OCI-LY7 (cell line): ENCODE measurements around the gene CELF1.

Source experiments
- CTCF ChIP-seq: fragments of 200-600 bp; sonication (generic); conservative IDR thresholded peaks from 2 replicates; pipeline ENCODE4 v1.5.1; 2014; ENCODE audit warnings: mild to moderate bottlenecking, antibody characterized with exemption, low read length, moderate library complexity, mixed read lengths
- EZH2phosphoT487 ChIP-seq: fragments of 200-600 bp; sonication (generic); IDR thresholded peaks from 2 replicates; pipeline ENCODE4 v1.6.1; 2018; ENCODE audit warnings: low read depth, borderline replicate concordance, mild to moderate bottlenecking, mixed run types, antibody characterized with exemption, low read length, moderate library complexity, mixed read lengths

GRCh38 chr11:47426062-47426956, 126.6 kb downstream of the CELF1 start, which contains the start of gene PSMC3:
- TF ChIP-seq CTCF (no peak), EZH2phosphoT487 (no peak)
